Measurements from ENCODE around the gene CABP2. TPM values are rescaled to one million over a fixed set of nuclear protein-coding genes. Genes with fewer than 3 reads are reported as not detected.

The CABP2 gene
- total and polyA plus RNA-seq, 4 donors: not detected

DNA sequence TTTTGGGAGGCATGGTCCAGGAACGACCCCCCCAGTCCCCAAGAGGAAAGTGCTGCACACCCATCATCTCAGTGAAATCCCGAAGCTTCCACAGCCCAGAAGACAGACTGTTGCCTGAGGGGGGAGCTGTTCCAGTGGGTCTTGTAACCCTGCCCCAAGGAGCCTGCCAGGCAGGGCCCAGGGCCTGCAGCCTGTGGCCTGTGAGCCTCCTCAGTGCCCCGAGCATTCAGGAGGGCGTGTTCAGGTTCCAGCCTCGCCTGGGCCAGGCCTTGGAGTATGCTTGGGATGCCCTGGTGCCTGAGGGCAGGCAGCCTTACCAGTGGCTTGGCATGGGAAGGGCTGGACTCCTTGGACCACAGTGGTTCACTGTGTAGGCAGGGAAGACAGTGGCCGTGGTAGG lies 18.0 kb upstream of the CABP2 start:
- Histone ChIP-seq H3K4me3 (ENCODE audit: low read depth in 1 of 3, low read length in 3 of 3) (no peak overlapping the region), H3K27ac (ENCODE audit: low read depth in 1 of 2, low read length in 2 of 2) (no peak overlapping the region), H3K36me3 (ENCODE audit: control insufficient read depth in 4 of 4, insufficient read depth in 3 of 4, low read depth in 1 of 4, low read length in 3 of 4) (no peaks in the 10 kb centered on the region), H3K4me1 (ENCODE audit: control insufficient read depth in 4 of 4, insufficient read depth in 4 of 4, low read length in 3 of 4) (peaks cover 6 to 9% (median 7%) of the 10 kb centered on the region in 4 donors), H3K9ac (ENCODE audit: low read depth in 1 of 2, low read length in 2 of 2) (no peak overlapping the region), H3K9me3 (ENCODE audit: control insufficient read depth in 4 of 4, low read length in 3 of 4) (no peaks in the 10 kb centered on the region), H3K27me3 (ENCODE audit: control insufficient read depth in 4 of 4, insufficient read depth in 4 of 4, low read length in 3 of 4) (no peaks in the 10 kb centered on the region)
- 91% methylated on average over 6 of the region's 6 CpGs for WGBS
- TF ChIP-seq NR2F2 (IDR thresholded peaks at IDR 0.05) (no peak), SP1 (IDR thresholded peaks at IDR 0.05) (no peak), FOXA1 (IDR thresholded peaks at IDR 0.05) (no peak), HNF4A (conservative IDR thresholded peaks at IDR 0.05) (no peak), GABPA (IDR thresholded peaks at IDR 0.05 in 1 of 2, conservative IDR thresholded peaks at IDR 0.05 in 1 of 2) (no peak), FOXA2 (IDR thresholded peaks at IDR 0.05) (no peak), RXRA (IDR thresholded peaks at IDR 0.05) (no peak), HNF4G (IDR thresholded peaks at IDR 0.05) (no peak), RAD21 (IDR thresholded peaks at IDR 0.05) (no peak), YY1 (IDR thresholded peaks at IDR 0.05) (no peak), TAF1 (conservative IDR thresholded peaks at IDR 0.05) (no peak), EGR1 (IDR thresholded peaks at IDR 0.05; ENCODE audit: low read depth in 2 of 2) (no peak), JUND (IDR thresholded peaks at IDR 0.05) (no peak)
- TF ChIP-seq, protein P1, sequence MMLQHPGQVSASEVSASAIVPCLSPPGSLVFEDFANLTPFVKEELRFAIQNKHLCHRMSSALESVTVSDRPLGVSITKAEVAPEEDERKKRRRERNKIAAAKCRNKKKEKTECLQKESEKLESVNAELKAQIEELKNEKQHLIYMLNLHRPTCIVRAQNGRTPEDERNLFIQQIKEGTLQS (IDR thresholded peaks at IDR 0.05): no peak
- TF ChIP-seq, protein P2, sequence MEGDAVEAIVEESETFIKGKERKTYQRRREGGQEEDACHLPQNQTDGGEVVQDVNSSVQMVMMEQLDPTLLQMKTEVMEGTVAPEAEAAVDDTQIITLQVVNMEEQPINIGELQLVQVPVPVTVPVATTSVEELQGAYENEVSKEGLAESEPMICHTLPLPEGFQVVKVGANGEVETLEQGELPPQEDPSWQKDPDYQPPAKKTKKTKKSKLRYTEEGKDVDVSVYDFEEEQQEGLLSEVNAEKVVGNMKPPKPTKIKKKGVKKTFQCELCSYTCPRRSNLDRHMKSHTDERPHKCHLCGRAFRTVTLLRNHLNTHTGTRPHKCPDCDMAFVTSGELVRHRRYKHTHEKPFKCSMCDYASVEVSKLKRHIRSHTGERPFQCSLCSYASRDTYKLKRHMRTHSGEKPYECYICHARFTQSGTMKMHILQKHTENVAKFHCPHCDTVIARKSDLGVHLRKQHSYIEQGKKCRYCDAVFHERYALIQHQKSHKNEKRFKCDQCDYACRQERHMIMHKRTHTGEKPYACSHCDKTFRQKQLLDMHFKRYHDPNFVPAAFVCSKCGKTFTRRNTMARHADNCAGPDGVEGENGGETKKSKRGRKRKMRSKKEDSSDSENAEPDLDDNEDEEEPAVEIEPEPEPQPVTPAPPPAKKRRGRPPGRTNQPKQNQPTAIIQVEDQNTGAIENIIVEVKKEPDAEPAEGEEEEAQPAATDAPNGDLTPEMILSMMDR (IDR thresholded peaks at IDR 0.05; ENCODE audit: low read depth, low read length, missing input control): no peak
- TF ChIP-seq, protein P3, sequence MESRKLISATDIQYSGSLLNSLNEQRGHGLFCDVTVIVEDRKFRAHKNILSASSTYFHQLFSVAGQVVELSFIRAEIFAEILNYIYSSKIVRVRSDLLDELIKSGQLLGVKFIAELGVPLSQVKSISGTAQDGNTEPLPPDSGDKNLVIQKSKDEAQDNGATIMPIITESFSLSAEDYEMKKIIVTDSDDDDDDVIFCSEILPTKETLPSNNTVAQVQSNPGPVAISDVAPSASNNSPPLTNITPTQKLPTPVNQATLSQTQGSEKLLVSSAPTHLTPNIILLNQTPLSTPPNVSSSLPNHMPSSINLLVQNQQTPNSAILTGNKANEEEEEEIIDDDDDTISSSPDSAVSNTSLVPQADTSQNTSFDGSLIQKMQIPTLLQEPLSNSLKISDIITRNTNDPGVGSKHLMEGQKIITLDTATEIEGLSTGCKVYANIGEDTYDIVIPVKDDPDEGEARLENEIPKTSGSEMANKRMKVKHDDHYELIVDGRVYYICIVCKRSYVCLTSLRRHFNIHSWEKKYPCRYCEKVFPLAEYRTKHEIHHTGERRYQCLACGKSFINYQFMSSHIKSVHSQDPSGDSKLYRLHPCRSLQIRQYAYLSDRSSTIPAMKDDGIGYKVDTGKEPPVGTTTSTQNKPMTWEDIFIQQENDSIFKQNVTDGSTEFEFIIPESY (IDR thresholded peaks at IDR 0.05): no peak
- TF ChIP-seq, protein P4, sequence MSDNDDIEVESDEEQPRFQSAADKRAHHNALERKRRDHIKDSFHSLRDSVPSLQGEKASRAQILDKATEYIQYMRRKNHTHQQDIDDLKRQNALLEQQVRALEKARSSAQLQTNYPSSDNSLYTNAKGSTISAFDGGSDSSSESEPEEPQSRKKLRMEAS (IDR thresholded peaks at IDR 0.05): no peak
- TF ChIP-seq, protein P5, sequence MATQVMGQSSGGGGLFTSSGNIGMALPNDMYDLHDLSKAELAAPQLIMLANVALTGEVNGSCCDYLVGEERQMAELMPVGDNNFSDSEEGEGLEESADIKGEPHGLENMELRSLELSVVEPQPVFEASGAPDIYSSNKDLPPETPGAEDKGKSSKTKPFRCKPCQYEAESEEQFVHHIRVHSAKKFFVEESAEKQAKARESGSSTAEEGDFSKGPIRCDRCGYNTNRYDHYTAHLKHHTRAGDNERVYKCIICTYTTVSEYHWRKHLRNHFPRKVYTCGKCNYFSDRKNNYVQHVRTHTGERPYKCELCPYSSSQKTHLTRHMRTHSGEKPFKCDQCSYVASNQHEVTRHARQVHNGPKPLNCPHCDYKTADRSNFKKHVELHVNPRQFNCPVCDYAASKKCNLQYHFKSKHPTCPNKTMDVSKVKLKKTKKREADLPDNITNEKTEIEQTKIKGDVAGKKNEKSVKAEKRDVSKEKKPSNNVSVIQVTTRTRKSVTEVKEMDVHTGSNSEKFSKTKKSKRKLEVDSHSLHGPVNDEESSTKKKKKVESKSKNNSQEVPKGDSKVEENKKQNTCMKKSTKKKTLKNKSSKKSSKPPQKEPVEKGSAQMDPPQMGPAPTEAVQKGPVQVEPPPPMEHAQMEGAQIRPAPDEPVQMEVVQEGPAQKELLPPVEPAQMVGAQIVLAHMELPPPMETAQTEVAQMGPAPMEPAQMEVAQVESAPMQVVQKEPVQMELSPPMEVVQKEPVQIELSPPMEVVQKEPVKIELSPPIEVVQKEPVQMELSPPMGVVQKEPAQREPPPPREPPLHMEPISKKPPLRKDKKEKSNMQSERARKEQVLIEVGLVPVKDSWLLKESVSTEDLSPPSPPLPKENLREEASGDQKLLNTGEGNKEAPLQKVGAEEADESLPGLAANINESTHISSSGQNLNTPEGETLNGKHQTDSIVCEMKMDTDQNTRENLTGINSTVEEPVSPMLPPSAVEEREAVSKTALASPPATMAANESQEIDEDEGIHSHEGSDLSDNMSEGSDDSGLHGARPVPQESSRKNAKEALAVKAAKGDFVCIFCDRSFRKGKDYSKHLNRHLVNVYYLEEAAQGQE (IDR thresholded peaks at IDR 0.05): no peak
- no peak for DNase-seq (ENCODE audit: low spot score)
